ENCODE data around the gene RTN4RL1.

The RTN4RL1 gene

GRCh38 chr17:2008332-2009126 lies 16.6 kb downstream of the RTN4RL1 start:
- Histone ChIP-seq H3K4me3 (no peak overlapping the region), H3K27ac (no peak overlapping the region)
- DNase-seq (ENCODE audit: low spot score), result no peak
- TF ChIP-seq, protein P1, sequence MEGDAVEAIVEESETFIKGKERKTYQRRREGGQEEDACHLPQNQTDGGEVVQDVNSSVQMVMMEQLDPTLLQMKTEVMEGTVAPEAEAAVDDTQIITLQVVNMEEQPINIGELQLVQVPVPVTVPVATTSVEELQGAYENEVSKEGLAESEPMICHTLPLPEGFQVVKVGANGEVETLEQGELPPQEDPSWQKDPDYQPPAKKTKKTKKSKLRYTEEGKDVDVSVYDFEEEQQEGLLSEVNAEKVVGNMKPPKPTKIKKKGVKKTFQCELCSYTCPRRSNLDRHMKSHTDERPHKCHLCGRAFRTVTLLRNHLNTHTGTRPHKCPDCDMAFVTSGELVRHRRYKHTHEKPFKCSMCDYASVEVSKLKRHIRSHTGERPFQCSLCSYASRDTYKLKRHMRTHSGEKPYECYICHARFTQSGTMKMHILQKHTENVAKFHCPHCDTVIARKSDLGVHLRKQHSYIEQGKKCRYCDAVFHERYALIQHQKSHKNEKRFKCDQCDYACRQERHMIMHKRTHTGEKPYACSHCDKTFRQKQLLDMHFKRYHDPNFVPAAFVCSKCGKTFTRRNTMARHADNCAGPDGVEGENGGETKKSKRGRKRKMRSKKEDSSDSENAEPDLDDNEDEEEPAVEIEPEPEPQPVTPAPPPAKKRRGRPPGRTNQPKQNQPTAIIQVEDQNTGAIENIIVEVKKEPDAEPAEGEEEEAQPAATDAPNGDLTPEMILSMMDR (IDR thresholded peaks at IDR 0.05), result no peak

GRCh38 chr17:2004435-2004952 lies 20.6 kb downstream of the RTN4RL1 start:
- no peak overlapping the region for H3K27ac ChIP-seq
- DNase-seq (ENCODE audit: low spot score), result no peak

GRCh38 chr17:2003525-2003924 lies 21.6 kb downstream of the RTN4RL1 start:
- H3K4me3 ChIP-seq, result no peak overlapping the region
- no peak overlapping the region for H3K27ac ChIP-seq
- DNase-seq (ENCODE audit: low spot score), result no peak
- TF ChIP-seq, protein P1 (IDR thresholded peaks at IDR 0.05), result no peak

More at GRCh38 chr17:2004435-2004952, 20.6 kb downstream of the RTN4RL1 start:
- TF ChIP-seq, protein P1 (IDR thresholded peaks at IDR 0.05), result no peak
- H3K4me3 ChIP-seq, result no peak overlapping the region

DNA sequence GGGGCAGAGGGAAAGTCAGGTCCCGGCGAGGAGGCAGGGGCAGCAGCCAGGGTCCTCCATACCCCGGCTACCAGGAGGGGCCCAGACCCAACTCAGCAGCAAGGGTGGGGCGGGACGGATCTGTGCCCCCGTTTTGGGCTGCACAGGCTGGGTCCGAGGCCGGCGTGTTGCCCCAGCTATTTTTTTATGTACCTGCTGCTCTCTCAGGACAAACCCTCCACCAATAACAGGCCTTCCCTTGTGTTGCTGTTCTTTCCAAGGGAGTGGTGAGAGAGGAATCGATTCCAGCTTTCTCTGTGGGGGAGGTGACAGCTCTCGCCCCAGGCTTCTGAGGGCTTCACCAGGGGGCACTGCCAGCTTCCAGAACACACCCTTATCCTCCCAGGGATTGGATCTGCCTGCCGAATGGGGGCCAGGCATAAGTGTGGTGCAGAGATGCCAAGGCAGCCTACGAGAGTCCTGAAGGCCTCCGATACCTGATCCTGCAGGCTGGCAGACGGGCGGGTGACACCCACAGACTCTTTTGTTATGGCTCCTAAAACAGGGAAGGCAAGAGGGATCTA lies 22.3 kb downstream of the RTN4RL1 start:
- Histone ChIP-seq H3K4me3 (no peak overlapping the region), H3K27ac (no peak overlapping the region)
- no peak for DNase-seq (ENCODE audit: low spot score)
- TF ChIP-seq, protein P1 (IDR thresholded peaks at IDR 0.05), result no peak

DNA sequence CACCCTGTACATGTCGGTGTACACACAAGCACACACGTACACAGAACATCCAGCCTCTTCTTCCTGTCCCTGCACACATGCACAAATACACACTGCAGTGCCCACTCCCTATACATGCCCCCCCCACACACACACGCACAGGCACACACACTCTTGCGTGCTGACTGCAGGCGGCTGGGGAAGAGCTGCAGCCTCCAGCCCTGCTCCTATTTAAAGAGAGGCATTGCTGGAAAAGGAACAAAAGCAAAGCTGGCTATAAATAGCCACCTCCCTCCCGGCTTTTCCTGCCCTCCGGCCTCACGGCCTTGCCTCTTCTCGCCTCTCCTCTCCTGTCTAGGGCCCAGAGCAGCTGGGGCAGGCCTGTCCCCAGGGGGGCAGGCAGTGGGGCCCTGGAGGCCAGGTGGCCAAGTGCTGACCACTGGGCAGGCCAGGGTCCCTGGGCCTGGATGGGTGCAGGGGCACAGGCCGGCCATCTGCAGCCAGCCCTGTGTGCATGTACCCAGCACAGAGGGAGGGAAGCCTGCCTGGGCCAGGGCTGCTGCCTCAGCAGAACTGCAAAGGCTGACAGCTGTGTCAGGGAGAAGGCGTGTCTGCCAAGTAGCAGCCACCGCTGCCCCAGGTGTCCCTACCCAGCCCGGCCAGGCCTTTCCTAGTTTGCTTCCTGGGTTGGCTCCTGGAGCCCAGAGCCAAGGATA lies 25.4 kb downstream of the RTN4RL1 start:
- TF ChIP-seq, protein P1 (IDR thresholded peaks at IDR 0.05), result no peak
- DNase-seq (ENCODE audit: low spot score), result peak; percentile 82
- Histone ChIP-seq H3K4me3 (peak overlapping the region; percentile 35), H3K27ac (peak overlapping the region; percentile 69 to 87)

GRCh38 chr17:1997927-1998742 lies 27.0 kb downstream of the RTN4RL1 start:
- DNase-seq (ENCODE audit: low spot score), result no peak
- peak overlapping the region; percentile 19 to 87 for H3K27ac ChIP-seq
- peak overlapping the region; percentile 82 for H3K4me3 ChIP-seq
- TF ChIP-seq, protein P1 (IDR thresholded peaks at IDR 0.05), result no peak

Measured in coronary artery (tissue), 2 donors.